Osteocyte (in vitro differentiated cells): ENCODE results near the gene EPHA6. TPM values are rescaled to one million over a fixed set of nuclear protein-coding genes. Genes with fewer than 3 reads are reported as not detected.

Experiments used
- DNase-seq: peaks from one replicate; pipeline ENCODE4 v3.0.0; 2021; ENCODE audit warnings: mixed read lengths; ENCODE audit not compliant: unreplicated experiment; ENCODE audit errors: extremely low spot score
- H3K27ac Mint-ChIP-seq: one replicate; pipeline ENCODE4 v1.8.0; 2021; ENCODE audit warnings: mild to moderate bottlenecking, mixed read lengths; ENCODE audit not compliant: unreplicated experiment
- H3K27me3 Mint-ChIP-seq: one replicate; pipeline ENCODE4 v1.8.0; 2021; ENCODE audit warnings: mixed read lengths; ENCODE audit not compliant: unreplicated experiment
- H3K36me3 Mint-ChIP-seq: one replicate; pipeline ENCODE4 v1.8.0; 2021; ENCODE audit warnings: mixed read lengths; ENCODE audit not compliant: unreplicated experiment
- H3K4me1 Mint-ChIP-seq: one replicate; pipeline ENCODE4 v1.8.0; 2021; ENCODE audit warnings: mixed read lengths; ENCODE audit not compliant: unreplicated experiment
- H3K4me3 Mint-ChIP-seq: one replicate; pipeline ENCODE4 v1.8.0; 2021; ENCODE audit warnings: mild to moderate bottlenecking, moderate library complexity, mixed read lengths; ENCODE audit not compliant: unreplicated experiment
- H3K9me3 Mint-ChIP-seq: one replicate; pipeline ENCODE4 v1.8.0; 2021; ENCODE audit warnings: mixed read lengths; ENCODE audit not compliant: unreplicated experiment
- CTCF ChIP-seq: fragments of 200-600 bp; sonication (generic); IDR thresholded peaks from 2 replicates; pipeline ENCODE4 v1.5.0; 2021; ENCODE audit warnings: antibody characterized with exemption, mild to moderate bottlenecking, moderate library complexity
- total RNA-seq: library from RNA; stranded (reverse); gene quantifications from 2 replicates; pipeline ENCODE4 v1.2.1, GENCODE V29; 2021

EPHA6 gene
- total RNA-seq, 1 donor from 2014 or later = 0.51 TPM

- no peak overlapping the region for H3K27ac Mint-ChIP-seq
- no peaks in the 10 kb centered on the region for H3K4me1 Mint-ChIP-seq
- no peak for TF ChIP-seq CTCF
- no peaks in the 10 kb centered on the region for H3K27me3 Mint-ChIP-seq
- no peak overlapping the region for H3K4me3 Mint-ChIP-seq
- no peaks in the 10 kb centered on the region for H3K9me3 Mint-ChIP-seq
- no peak for DNase-seq
- no peaks in the 10 kb centered on the region for H3K36me3 Mint-ChIP-seq
Observed at GRCh38 chr3:97108136-97108535, 293.7 kb downstream of the EPHA6 start.

GRCh38 chr3:97111244-97111643 is 296.9 kb downstream of the EPHA6 start:
- TF ChIP-seq CTCF = no peak
- no peak for DNase-seq
- no peak overlapping the region for H3K4me3 Mint-ChIP-seq
- H3K27ac Mint-ChIP-seq = no peak overlapping the region
- peaks cover 6% of the 10 kb centered on the region for H3K27me3 Mint-ChIP-seq
- H3K4me1 Mint-ChIP-seq = no peaks in the 10 kb centered on the region
- H3K36me3 Mint-ChIP-seq = no peaks in the 10 kb centered on the region
- H3K9me3 Mint-ChIP-seq = no peaks in the 10 kb centered on the region

GRCh38 chr3:97121386-97121785 is 307.0 kb downstream of the EPHA6 start:
- DNase-seq = no peak
- Mint-ChIP-seq H3K4me1 (no peaks in the 10 kb centered on the region), H3K27me3 (peaks cover 3% of the 10 kb centered on the region), H3K36me3 (no peaks in the 10 kb centered on the region), H3K4me3 (no peak overlapping the region), H3K27ac (no peak overlapping the region), H3K9me3 (no peaks in the 10 kb centered on the region)
- no peak for TF ChIP-seq CTCF

GRCh38 chr3:97125902-97126499 is 311.6 kb downstream of the EPHA6 start:
- Mint-ChIP-seq H3K36me3 (no peaks in the 10 kb centered on the region), H3K27ac (no peak overlapping the region), H3K4me3 (no peak overlapping the region), H3K9me3 (no peaks in the 10 kb centered on the region), H3K4me1 (no peaks in the 10 kb centered on the region), H3K27me3 (no peaks in the 10 kb centered on the region)
- no peak for DNase-seq
- no peak for TF ChIP-seq CTCF

- H3K4me3 Mint-ChIP-seq = no peak overlapping the region
- TF ChIP-seq CTCF = no peak
- no peaks in the 10 kb centered on the region for H3K27me3 Mint-ChIP-seq
- no peaks in the 10 kb centered on the region for H3K36me3 Mint-ChIP-seq
- no peaks in the 10 kb centered on the region for H3K4me1 Mint-ChIP-seq
- DNase-seq = no peak
- no peak overlapping the region for H3K27ac Mint-ChIP-seq
- no peaks in the 10 kb centered on the region for H3K9me3 Mint-ChIP-seq
Observed at GRCh38 chr3:97131476-97131875, 317.1 kb downstream of the EPHA6 start.
